Measurements from ENCODE around the gene SPNS2. TPM values are rescaled to one million over a fixed set of nuclear protein-coding genes. Genes with fewer than 3 reads are reported as not detected.

Gene SPNS2
- total and polyA plus RNA-seq, 9 donors, result 0.48 to 12.7 (median 4.2) TPM

DNA sequence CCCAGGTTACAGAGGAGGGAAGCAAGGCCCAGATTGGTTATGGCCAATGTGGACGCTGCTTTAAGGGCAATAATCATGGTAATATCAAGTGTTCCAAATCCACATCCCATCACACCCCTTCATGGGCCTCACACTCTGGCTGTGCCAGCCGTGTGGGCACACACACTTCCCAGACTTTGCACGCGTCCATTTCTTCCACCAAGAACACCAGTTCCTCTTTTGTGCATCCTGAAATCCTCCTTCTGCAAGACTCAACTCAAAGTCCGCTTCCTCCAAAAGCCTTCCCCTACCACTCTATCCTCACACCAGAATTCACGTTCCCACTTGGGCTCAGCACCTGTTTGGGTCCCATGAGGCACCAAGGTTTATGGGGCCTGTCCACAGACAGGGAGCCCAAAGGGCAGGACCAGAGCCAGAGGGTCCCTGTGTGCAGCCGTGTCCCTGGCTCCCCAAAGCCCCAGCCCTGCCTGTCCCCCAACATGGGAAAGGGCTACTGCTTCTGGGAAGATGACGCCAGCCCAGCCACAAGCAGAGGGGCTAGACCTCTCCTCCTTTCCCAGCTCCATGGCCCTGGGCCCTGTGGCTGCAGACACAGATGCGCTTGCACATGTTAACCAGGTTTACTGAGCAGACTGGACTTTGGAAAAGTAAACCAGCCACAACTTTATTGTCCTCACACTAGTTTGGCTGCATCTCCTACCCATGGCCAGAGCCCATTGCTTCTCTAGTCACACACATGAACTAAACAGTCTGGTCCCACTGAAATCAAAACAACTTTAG, 44.7 kb upstream of the SPNS2 start:
- Histone ChIP-seq H3K36me3 (no peaks in the 10 kb centered on the region), H3K9me3 (no peaks in the 10 kb centered on the region), H3K27me3 (no peaks in the 10 kb centered on the region), H3K27ac (no peak overlapping the region), H3K4me3 (no peak overlapping the region), H3K4me1 (ENCODE audit: insufficient read depth) (peaks cover 6% of the 10 kb centered on the region)
- TF ChIP-seq POLR2A (IDR thresholded peaks at IDR 0.05) (no peak), CTCF (IDR thresholded peaks at IDR 0.05) (no peak), EP300 (IDR thresholded peaks at IDR 0.05) (no peak)
- intact Hi-C loops (cut with DNase I), result no loop called here
- DNase-seq, result no peak
- 92 to 95% (median 92%) methylated on average over 9 of the region's 9 CpGs for WGBS, 3 donors

GRCh38 chr17:4460661-4461060, 38.0 kb upstream of the SPNS2 start:
- Histone ChIP-seq H3K9me3 (no peaks in the 10 kb centered on the region), H3K4me3 (no peak overlapping the region), H3K27me3 (no peaks in the 10 kb centered on the region), H3K36me3 (no peaks in the 10 kb centered on the region), H3K27ac (no peak overlapping the region), H3K4me1 (ENCODE audit: insufficient read depth) (no peaks in the 10 kb centered on the region)
- 46 to 73% (median 49%) methylated on average over 5 of the region's 5 CpGs for WGBS, 3 donors
- DNase-seq, result no peak
- intact Hi-C loops (cut with DNase I), result no loop called here
- no peak for TF ChIP-seq POLR2A (IDR thresholded peaks at IDR 0.05)
- TF ChIP-seq EP300 (IDR thresholded peaks at IDR 0.05), result no peak
- TF ChIP-seq CTCF (IDR thresholded peaks at IDR 0.05), result no peak

GRCh38 chr17:4463818-4464476, 34.7 kb upstream of the SPNS2 start:
- Histone ChIP-seq H3K36me3 (no peaks in the 10 kb centered on the region), H3K4me3 (no peak overlapping the region), H3K9me3 (no peaks in the 10 kb centered on the region), H3K27ac (no peak overlapping the region), H3K4me1 (ENCODE audit: insufficient read depth) (no peaks in the 10 kb centered on the region), H3K27me3 (no peaks in the 10 kb centered on the region)
- 40 to 51% (median 42%) methylated on average over 10 of the region's 10 CpGs for WGBS, 3 donors
- intact Hi-C loops (cut with DNase I), result no loop called here
- no peak for TF ChIP-seq EP300 (IDR thresholded peaks at IDR 0.05)
- TF ChIP-seq POLR2A (IDR thresholded peaks at IDR 0.05), result no peak
- no peak for TF ChIP-seq CTCF (IDR thresholded peaks at IDR 0.05)
- no peak for DNase-seq

- WGBS, 3 donors, result 92 to 94% (median 93%) methylated on average over 8 of the region's 8 CpGs
- H3K9me3 ChIP-seq, result no peaks in the 10 kb centered on the region
- no peak overlapping the region for H3K27ac ChIP-seq
- no peak overlapping the region for H3K4me3 ChIP-seq
- intact Hi-C loops (cut with DNase I), result no loop called here
- no peak for TF ChIP-seq EP300 (IDR thresholded peaks at IDR 0.05)
- TF ChIP-seq POLR2A (IDR thresholded peaks at IDR 0.05), result no peak
- no peak for TF ChIP-seq CTCF (IDR thresholded peaks at IDR 0.05)
- H3K27me3 ChIP-seq, result no peaks in the 10 kb centered on the region
- DNase-seq, result no peak
- H3K36me3 ChIP-seq, result no peaks in the 10 kb centered on the region
- no peaks in the 10 kb centered on the region for H3K4me1 ChIP-seq (ENCODE audit: insufficient read depth)
Observed at GRCh38 chr17:4465786-4466185, 32.9 kb upstream of the SPNS2 start.
